CD4-positive, alpha-beta T cell (primary cell): ENCODE measurements around the gene HOTAIR. TPM values are rescaled to one million over a fixed set of nuclear protein-coding genes. Genes with fewer than 3 reads are reported as not detected.

Experiments
- ATAC-seq: fragments of 200-7000 bp; cut with Tn5 transposase; one replicate; pipeline ENCODE4 v1.10.0; 2022; ENCODE audit warnings: mild to moderate bottlenecking; ENCODE audit not compliant: poor library complexity
- CTCF ChIA-PET: fragments of 350-600 bp; sonication (Branson Sonifier 250); formaldehyde crosslinking; loops from one replicate; lab custom pipeline; 2021; ENCODE audit warnings: antibody characterized with exemption, inconsistent platforms; lab: Charles Lee
- POLR2A ChIA-PET: fragments of 350-600 bp; sonication (Branson Sonifier 250); formaldehyde crosslinking; loops from one replicate; lab custom pipeline; 2021; ENCODE audit warnings: antibody characterized with exemption, inconsistent platforms; lab: Charles Lee
- DNase-seq, 14 experiments: peaks; one replicate each; pipeline ENCODE4 v3.0.0-alpha.2; 2013 to 2020; ENCODE audit warnings: mixed read lengths in 2 of 14
- H3K27ac ChIP-seq, 2 donors: one replicate each; pipeline versions ENCODE4 v1.5.1 to v1.7.0; 2013; ENCODE audit warnings: low read length in 2 of 2, low read depth in 1 of 2, mild to moderate bottlenecking in 1 of 2
- H3K27me3 ChIP-seq, 2 experiments: 1 replicate in 1 of 2; 2 replicates in 1 of 2; pipeline versions ENCODE4 v1.6.1 to v1.7.0; 2013; ENCODE audit warnings: low read length in 2 of 2, control low read depth in 1 of 2, mild to moderate bottlenecking in 1 of 2, moderate library complexity in 1 of 2; ENCODE audit not compliant: insufficient read depth in 2 of 2, control insufficient read depth in 1 of 2
- H3K36me3 ChIP-seq: one replicate; pipeline ENCODE4 v1.6.1; 2013; ENCODE audit warnings: low read length, control low read depth; ENCODE audit not compliant: insufficient read depth
- H3K4me1 ChIP-seq: one replicate; pipeline ENCODE4 v1.6.1; 2013; ENCODE audit warnings: low read length, control low read depth; ENCODE audit not compliant: insufficient read depth
- H3K4me3 ChIP-seq: one replicate; pipeline ENCODE4 v1.5.1; 2013; ENCODE audit warnings: mild to moderate bottlenecking, low read length, moderate library complexity
- H3K9me3 ChIP-seq, 2 experiments: 1 replicate in 1 of 2; 2 replicates in 1 of 2; pipeline versions ENCODE4 v1.6.1 to v1.7.0; 2013; ENCODE audit warnings: low read length in 2 of 2, mild to moderate bottlenecking in 2 of 2, control low read depth in 1 of 2, moderate library complexity in 1 of 2; ENCODE audit not compliant: control insufficient read depth in 1 of 2, insufficient read depth in 1 of 2
- H3K27ac Mint-ChIP-seq: one replicate; pipeline ENCODE4 v1.8.0; 2020; ENCODE audit warnings: mixed read lengths
- H3K27me3 Mint-ChIP-seq: one replicate; pipeline ENCODE4 v1.8.0; 2021; ENCODE audit warnings: mixed read lengths
- H3K36me3 Mint-ChIP-seq: one replicate; pipeline ENCODE4 v1.8.0; 2021; ENCODE audit warnings: low read depth, mixed read lengths
- H3K4me1 Mint-ChIP-seq: one replicate; pipeline ENCODE4 v1.8.0; 2021; ENCODE audit warnings: low read depth, mixed read lengths
- H3K4me3 Mint-ChIP-seq: one replicate; pipeline ENCODE4 v1.8.0; 2020; ENCODE audit warnings: mild to moderate bottlenecking, mixed read lengths
- H3K9me3 Mint-ChIP-seq: one replicate; pipeline ENCODE4 v1.8.0; 2020; ENCODE audit warnings: mixed read lengths
- intact Hi-C, 2 experiments: fragments of 100-400 bp; cut with DNase I in 1 of 2; cut with micrococcal nuclease in 1 of 2; formaldehyde crosslinking; loops; one replicate each; pipeline versions ENCODE4 v1.15.1 to v1.9.0; 2023 to 2025; cut with DNase I, micrococcal nuclease
- total RNA-seq, 174 experiments: library from RNA in 2 of 174; stranded (reverse) in 2 of 174; gene quantifications; one replicate each; pipeline ENCODE4 v1.2.3 and lab custom pipeline; 2021 to 2026
- TF ChIP-seq, protein P1 (sequence below): fragments of 200-600 bp; IDR thresholded peaks from one replicate; pipeline ENCODE4 v1.8.0; 2022; ENCODE audit warnings: antibody characterized with exemption, mild to moderate bottlenecking

Gene HOTAIR
- total RNA-seq, 2 experiments from 2014 or later, result not detected

DNA sequence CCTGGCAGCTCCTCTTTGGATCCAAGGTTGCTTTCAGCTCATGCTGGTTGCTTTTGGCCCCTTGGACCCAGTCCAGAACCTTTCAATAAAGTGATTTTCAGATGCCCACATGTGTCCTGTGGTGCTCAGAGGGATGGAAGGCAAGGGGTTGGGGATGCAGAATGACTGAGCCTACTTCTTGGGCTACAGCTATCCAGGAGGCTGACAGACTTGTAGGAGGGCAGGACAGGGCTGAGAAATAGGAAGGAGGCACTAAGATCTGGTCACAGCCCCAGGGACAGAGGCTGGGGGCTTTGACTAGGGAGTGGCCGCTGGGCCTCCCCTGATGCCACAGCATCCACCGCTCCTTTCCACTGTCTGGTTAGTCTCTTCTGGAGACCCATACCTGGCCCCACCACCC is 3.1 kb downstream of the HOTAIR start:
- no peak overlapping the region for H3K27ac ChIP-seq
- H3K36me3 ChIP-seq, result no peaks in the 10 kb centered on the region
- peaks cover 0 to 66% of the 10 kb centered on the region in 2 experiments for H3K9me3 ChIP-seq
- Mint-ChIP-seq H3K27ac (no peak overlapping the region), H3K36me3 (peaks cover 5% of the 10 kb centered on the region), H3K4me1 (peaks cover 34% of the 10 kb centered on the region), H3K4me3 (no peak overlapping the region), H3K9me3 (no peaks in the 10 kb centered on the region), H3K27me3 (peaks cover 97% of the 10 kb centered on the region)
- H3K4me3 ChIP-seq, result no peak overlapping the region
- TF ChIP-seq, protein P1, sequence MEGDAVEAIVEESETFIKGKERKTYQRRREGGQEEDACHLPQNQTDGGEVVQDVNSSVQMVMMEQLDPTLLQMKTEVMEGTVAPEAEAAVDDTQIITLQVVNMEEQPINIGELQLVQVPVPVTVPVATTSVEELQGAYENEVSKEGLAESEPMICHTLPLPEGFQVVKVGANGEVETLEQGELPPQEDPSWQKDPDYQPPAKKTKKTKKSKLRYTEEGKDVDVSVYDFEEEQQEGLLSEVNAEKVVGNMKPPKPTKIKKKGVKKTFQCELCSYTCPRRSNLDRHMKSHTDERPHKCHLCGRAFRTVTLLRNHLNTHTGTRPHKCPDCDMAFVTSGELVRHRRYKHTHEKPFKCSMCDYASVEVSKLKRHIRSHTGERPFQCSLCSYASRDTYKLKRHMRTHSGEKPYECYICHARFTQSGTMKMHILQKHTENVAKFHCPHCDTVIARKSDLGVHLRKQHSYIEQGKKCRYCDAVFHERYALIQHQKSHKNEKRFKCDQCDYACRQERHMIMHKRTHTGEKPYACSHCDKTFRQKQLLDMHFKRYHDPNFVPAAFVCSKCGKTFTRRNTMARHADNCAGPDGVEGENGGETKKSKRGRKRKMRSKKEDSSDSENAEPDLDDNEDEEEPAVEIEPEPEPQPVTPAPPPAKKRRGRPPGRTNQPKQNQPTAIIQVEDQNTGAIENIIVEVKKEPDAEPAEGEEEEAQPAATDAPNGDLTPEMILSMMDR, result no peak
- POLR2A ChIA-PET, result interaction anchor here (1.0 kb wide), 1 partner anchor 13 kb away, joined by 3 read pairs; no protein-coding TSS in a partner anchor
- H3K4me1 ChIP-seq, result peaks cover 36% of the 10 kb centered on the region
- peaks cover 86 to 100% of the 10 kb centered on the region in 2 experiments for H3K27me3 ChIP-seq
- intact Hi-C loops, result no loop called here
- DNase-seq, result no peak
- no peak for ATAC-seq
- CTCF ChIA-PET, result no interaction called here

DNA sequence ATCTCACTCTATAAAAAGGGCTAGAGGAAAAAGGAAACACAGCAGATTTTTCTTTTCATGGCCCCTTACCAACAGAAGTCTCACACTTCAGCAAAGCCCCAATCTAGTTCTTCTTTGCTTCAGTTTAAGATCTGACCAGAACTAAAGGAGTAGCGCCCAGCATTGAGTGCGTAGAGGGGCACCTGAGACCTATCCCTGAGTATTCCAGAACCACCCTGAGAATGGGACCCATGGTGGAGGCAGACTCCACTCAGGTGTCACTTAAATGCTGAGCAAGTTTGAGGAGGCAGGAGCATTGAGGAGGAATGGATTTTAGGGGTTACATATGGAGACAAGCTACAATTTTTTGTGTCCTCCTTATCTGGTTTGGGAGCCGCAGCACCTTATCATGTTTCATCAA is 3.6 kb downstream of the HOTAIR start:
- Histone ChIP-seq H3K27me3 (peaks cover 86 to 100% of the 10 kb centered on the region in 2 experiments), H3K36me3 (no peaks in the 10 kb centered on the region), H3K4me3 (no peak overlapping the region), H3K9me3 (peaks cover 0 to 65% of the 10 kb centered on the region in 2 experiments), H3K27ac (no peak overlapping the region), H3K4me1 (peaks cover 42% of the 10 kb centered on the region)
- peaks cover 5% of the 10 kb centered on the region for H3K36me3 Mint-ChIP-seq
- H3K27ac Mint-ChIP-seq, result no peak overlapping the region
- peaks cover 39% of the 10 kb centered on the region for H3K4me1 Mint-ChIP-seq
- no peak overlapping the region for H3K4me3 Mint-ChIP-seq
- TF ChIP-seq, protein P1, result no peak
- intact Hi-C loops, result no loop called here
- H3K27me3 Mint-ChIP-seq, result peaks cover 97% of the 10 kb centered on the region
- ATAC-seq, result no peak
- H3K9me3 Mint-ChIP-seq, result no peaks in the 10 kb centered on the region
- no peak for DNase-seq
- ChIA-PET CTCF (no interaction called here), POLR2A (interaction anchor here (1.0 kb wide), 1 partner anchor 12 kb away, joined by 3 read pairs; no protein-coding TSS in a partner anchor)

DNA sequence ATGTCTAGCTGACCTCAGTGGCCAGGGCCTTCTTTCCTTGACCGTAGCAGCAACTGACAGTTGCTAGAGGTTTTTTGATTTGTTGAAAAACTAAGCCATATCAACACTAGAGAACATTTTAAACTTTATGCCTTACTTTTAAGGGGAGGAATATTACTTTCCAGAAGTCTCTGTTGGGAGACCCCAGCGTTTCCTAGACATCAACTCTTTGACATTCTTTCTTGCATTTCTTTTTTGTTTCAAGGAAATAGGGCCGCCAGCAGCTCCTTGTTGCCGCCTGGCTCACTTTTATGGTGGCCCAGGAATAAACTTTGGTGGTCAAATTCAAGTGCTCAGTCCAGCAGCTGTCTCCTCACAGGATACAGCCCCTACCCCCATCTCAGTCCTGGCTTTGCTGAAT is 4.3 kb downstream of the HOTAIR start:
- peaks cover 5% of the 10 kb centered on the region for H3K36me3 Mint-ChIP-seq
- H3K4me1 Mint-ChIP-seq, result peaks cover 42% of the 10 kb centered on the region
- Histone ChIP-seq H3K27me3 (peaks cover 86 to 100% of the 10 kb centered on the region in 2 experiments), H3K9me3 (peaks cover 0 to 63% of the 10 kb centered on the region in 2 experiments), H3K4me1 (peaks cover 44% of the 10 kb centered on the region), H3K27ac (no peak overlapping the region), H3K4me3 (no peak overlapping the region), H3K36me3 (no peaks in the 10 kb centered on the region)
- intact Hi-C loops, result no loop called here
- no peaks in the 10 kb centered on the region for H3K9me3 Mint-ChIP-seq
- no peak overlapping the region for H3K4me3 Mint-ChIP-seq
- no peak for ATAC-seq
- TF ChIP-seq, protein P1, result no peak
- H3K27ac Mint-ChIP-seq, result no peak overlapping the region
- H3K27me3 Mint-ChIP-seq, result peaks cover 97% of the 10 kb centered on the region
- DNase-seq, result no peak
- ChIA-PET POLR2A (no interaction called here), CTCF (no interaction called here)
